IPS-20b (cell line): Measurements from ENCODE around the gene LSM6.

Experiments
- H3K27ac ChIP-seq: one replicate; pipeline ENCODE4 v1.5.1; 2013; ENCODE audit warnings: low read length
- H3K27me3 ChIP-seq: 2 replicates; pipeline ENCODE4 v1.6.1; 2013; ENCODE audit warnings: mild to moderate bottlenecking, low read length, inconsistent platforms; ENCODE audit not compliant: insufficient read depth
- H3K36me3 ChIP-seq: 2 replicates; pipeline ENCODE4 v1.6.1; 2013; ENCODE audit warnings: low read depth, mild to moderate bottlenecking, inconsistent platforms, low read length, moderate library complexity; ENCODE audit not compliant: insufficient read depth
- H3K4me1 ChIP-seq: 2 replicates; pipeline ENCODE4 v1.6.1; 2013; ENCODE audit warnings: mild to moderate bottlenecking, control low read depth, inconsistent platforms, low read length, moderate library complexity; ENCODE audit not compliant: insufficient read depth
- H3K4me3 ChIP-seq: 2 replicates; pipeline ENCODE4 v1.5.1; 2013; ENCODE audit warnings: mild to moderate bottlenecking, low read length, inconsistent platforms
- H3K9ac ChIP-seq: 2 replicates; pipeline ENCODE4 v1.6.1; 2013; ENCODE audit warnings: low read depth, mild to moderate bottlenecking, inconsistent platforms, low read length, moderate library complexity
- H3K9me3 ChIP-seq: 2 replicates; pipeline ENCODE4 v1.6.1; 2013; ENCODE audit warnings: mild to moderate bottlenecking, low read depth, low read length, inconsistent platforms; ENCODE audit not compliant: insufficient read depth

Gene LSM6

GRCh38 chr4:146175541-146176453, at the start of gene LSM6:
LSM6 (plus strand) TSS chr4:146175718; CDS start chr4:146182922, 7,204 bp downstream.
- H3K27me3 ChIP-seq = no peaks in the 10 kb centered on the region
- H3K4me1 ChIP-seq = peaks cover 12% of the 10 kb centered on the region
- H3K27ac ChIP-seq = no peak within 1 kb of the TSS
- peaks cover 8% of the 10 kb centered on the region; the same call in 1 of the 2 replicates for H3K36me3 ChIP-seq
- no peaks in the 10 kb centered on the region for H3K9me3 ChIP-seq
- H3K4me3 ChIP-seq = peak within 1 kb of the TSS; percentile 99
- H3K9ac ChIP-seq = peak within 1 kb of the TSS; percentile 93

DNA sequence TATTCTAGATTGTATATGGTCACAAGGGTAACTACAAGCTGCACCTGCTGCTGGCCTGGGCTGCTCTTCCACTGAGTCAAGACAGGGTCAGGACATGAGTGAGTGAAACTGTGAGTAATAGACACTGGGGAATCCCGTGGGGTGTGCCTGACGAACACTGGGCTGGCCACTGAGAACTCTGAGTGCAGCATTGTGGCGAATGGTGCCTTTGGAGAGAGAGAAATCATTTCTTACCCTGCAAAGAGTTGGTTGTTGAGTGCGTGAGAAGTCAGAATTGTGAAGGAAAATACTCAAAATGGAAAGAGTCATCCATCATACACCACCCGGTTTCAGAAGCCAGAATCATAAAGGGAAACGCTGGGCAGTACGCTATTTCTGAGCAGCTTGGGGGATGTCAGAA, 43.1 kb upstream of the LSM6 start:
- no peak overlapping the region for H3K4me3 ChIP-seq

DNA sequence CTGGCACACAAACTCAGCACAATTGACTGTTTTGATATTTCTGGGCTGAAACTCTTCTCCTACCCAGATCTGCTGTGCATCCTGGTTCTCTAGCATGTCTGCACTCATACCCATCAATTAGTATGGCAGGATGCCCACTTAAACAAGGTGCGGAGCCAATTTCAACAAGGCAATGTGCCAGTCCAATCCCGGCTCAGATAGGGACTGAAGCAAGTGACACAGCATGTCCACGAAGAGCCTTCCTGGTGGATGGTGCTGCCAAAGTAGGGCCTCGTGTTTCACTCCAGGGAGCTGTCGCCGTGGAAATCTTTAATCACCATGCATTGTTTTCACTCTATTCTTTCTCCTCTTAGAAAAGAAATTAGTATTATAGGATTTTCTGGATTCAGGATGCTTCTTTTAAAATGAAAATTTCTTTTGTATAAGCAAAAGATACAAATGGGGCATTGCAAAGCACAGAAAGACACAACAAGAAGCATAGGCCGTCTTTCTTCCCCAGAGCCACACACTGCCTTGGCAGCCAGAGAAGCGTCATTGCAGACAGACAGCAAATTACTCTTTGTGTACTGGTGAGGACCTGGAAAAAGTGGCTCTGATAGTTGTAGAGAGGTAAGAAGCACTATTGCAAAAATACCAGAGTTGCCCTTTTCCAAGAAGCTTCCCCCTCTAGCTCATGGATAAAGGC, 40.6 kb upstream of the LSM6 start:
- no peaks in the 10 kb centered on the region for H3K36me3 ChIP-seq

More for the DNA sequence above, 43.1 kb upstream of the LSM6 start:
- Histone ChIP-seq H3K27ac (no peak overlapping the region), H3K4me1 (no peaks in the 10 kb centered on the region; the same call in 1 of the 2 replicates), H3K9me3 (no peaks in the 10 kb centered on the region), H3K9ac (no peak overlapping the region), H3K36me3 (no peaks in the 10 kb centered on the region), H3K27me3 (no peaks in the 10 kb centered on the region)

DNA sequence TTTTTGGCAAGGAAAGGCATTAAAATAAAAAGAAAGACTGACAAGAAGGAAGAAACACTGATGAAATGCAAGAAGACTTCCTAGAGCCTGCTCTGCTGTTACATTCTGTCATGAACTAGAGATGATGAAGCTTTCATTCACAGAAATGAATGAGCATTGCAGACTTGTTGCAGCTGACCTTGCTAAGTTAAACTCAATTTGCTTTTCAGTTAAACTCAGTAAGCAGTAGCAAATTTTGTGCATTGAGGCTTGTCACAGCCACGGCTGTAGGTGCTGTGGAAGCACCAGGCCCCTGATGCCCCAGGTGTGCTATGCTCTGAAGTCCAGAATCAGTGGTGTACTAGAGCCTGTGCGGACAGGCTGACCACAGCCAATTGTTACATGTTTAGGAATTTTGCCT, 39.6 kb upstream of the LSM6 start:
- H3K4me3 ChIP-seq = no peak overlapping the region
- no peaks in the 10 kb centered on the region; the same call in 1 of the 2 replicates for H3K4me1 ChIP-seq
- H3K9ac ChIP-seq = no peak overlapping the region

More for the DNA sequence above, 40.6 kb upstream of the LSM6 start:
- Histone ChIP-seq H3K9me3 (no peaks in the 10 kb centered on the region), H3K4me1 (no peaks in the 10 kb centered on the region; the same call in 1 of the 2 replicates), H3K9ac (peak overlapping the region; percentile 33; the same call in 1 of the 2 replicates), H3K27ac (no peak overlapping the region), H3K27me3 (no peaks in the 10 kb centered on the region), H3K4me3 (no peak overlapping the region)

GRCh38 chr4:146142768-146143167, 32.8 kb upstream of the LSM6 start:
- Histone ChIP-seq H3K4me1 (no peaks in the 10 kb centered on the region), H3K27me3 (no peaks in the 10 kb centered on the region), H3K27ac (no peak overlapping the region), H3K9ac (no peak overlapping the region), H3K9me3 (no peaks in the 10 kb centered on the region), H3K4me3 (no peak overlapping the region), H3K36me3 (no peaks in the 10 kb centered on the region)

More for the DNA sequence above, 39.6 kb upstream of the LSM6 start:
- no peak overlapping the region for H3K27ac ChIP-seq
- no peaks in the 10 kb centered on the region for H3K36me3 ChIP-seq
- no peaks in the 10 kb centered on the region for H3K9me3 ChIP-seq
- no peaks in the 10 kb centered on the region for H3K27me3 ChIP-seq

DNA sequence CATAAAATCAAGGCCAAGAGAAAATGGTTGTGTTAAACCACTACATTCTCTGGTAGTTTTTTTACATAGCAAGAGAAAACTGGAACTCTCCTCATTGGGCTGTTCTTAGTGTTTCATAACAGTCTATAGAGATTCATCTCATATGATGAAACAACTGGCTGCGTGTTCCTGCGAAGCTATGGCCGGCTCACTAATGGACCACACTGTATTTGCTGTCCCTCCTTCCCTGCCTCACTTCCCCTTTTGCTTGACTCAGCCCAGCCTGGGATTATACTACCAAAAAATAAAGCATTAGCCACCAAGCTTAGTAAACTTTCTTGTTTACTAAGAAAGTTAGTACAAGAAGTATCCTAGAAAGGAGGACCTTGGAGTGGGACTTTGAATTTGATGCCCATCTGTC, 31.6 kb upstream of the LSM6 start:
- Histone ChIP-seq H3K9ac (no peak overlapping the region), H3K4me3 (no peak overlapping the region), H3K9me3 (no peaks in the 10 kb centered on the region), H3K27ac (no peak overlapping the region), H3K36me3 (no peaks in the 10 kb centered on the region), H3K27me3 (no peaks in the 10 kb centered on the region), H3K4me1 (no peaks in the 10 kb centered on the region)

- Histone ChIP-seq H3K4me3 (no peak overlapping the region), H3K36me3 (no peaks in the 10 kb centered on the region), H3K9me3 (no peaks in the 10 kb centered on the region), H3K9ac (no peak overlapping the region), H3K27ac (no peak overlapping the region), H3K4me1 (no peaks in the 10 kb centered on the region), H3K27me3 (no peaks in the 10 kb centered on the region)
These were observed 28.6 kb upstream of the LSM6 start for GRCh38 chr4:146146918-146147317.

DNA sequence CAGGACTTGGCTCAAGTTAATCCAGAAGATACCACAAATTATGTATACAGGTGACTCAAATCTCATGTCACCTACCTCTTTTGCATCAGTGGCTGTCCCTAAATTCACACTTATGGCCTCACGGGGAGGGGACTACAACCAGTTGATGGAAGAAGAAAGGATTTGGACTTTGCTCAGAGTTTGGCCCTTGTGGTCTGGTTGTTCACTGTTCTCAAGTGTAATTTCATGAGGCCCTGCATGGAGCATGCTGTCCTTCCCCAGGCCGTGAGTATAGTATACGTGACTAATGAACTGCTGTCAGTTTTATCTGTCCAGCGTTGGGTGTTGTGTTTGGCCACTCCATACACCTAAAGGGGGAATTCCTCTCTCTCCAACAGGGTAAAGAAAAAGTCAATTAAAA, 27.5 kb upstream of the LSM6 start:
- no peaks in the 10 kb centered on the region for H3K4me1 ChIP-seq
- no peaks in the 10 kb centered on the region for H3K9me3 ChIP-seq
- H3K9ac ChIP-seq = no peak overlapping the region
- H3K27ac ChIP-seq = no peak overlapping the region
- no peaks in the 10 kb centered on the region for H3K27me3 ChIP-seq
- H3K36me3 ChIP-seq = no peaks in the 10 kb centered on the region
- no peak overlapping the region for H3K4me3 ChIP-seq

GRCh38 chr4:146154057-146154456, 21.5 kb upstream of the LSM6 start:
- Histone ChIP-seq H3K9ac (no peak overlapping the region), H3K36me3 (no peaks in the 10 kb centered on the region), H3K4me3 (no peak overlapping the region), H3K27ac (no peak overlapping the region), H3K27me3 (no peaks in the 10 kb centered on the region), H3K4me1 (peaks cover 10% of the 10 kb centered on the region; the same call in 1 of the 2 replicates), H3K9me3 (no peaks in the 10 kb centered on the region)

DNA sequence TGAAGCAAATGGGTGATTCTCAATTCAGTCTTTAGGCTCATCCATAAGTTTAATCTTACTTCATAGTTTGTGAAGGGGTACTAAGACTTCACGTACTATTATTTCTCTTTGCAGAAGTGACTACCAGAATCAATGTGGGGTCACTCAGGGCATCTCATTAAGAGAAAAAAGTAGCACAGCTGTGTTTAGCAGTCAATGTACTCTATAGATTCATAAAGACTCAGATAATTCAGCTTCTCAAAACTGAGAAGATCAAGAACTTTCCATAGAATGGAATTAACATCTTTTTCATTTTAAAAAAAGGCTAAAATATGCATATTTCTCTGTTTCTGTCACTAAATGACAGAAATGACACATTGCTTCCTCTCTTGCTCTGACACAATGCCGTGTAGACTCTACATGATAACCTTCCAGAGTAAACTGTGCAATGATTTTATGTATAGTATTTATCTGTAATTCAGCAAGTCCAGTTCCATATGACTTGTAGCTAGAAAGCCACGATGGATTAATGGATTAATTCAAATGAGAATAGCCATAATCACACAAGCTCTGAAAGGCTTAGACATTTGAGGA, 20.3 kb upstream of the LSM6 start:
- Histone ChIP-seq H3K4me1 (peaks cover 10% of the 10 kb centered on the region; the same call in 1 of the 2 replicates), H3K9ac (no peak overlapping the region), H3K4me3 (no peak overlapping the region), H3K9me3 (no peaks in the 10 kb centered on the region), H3K36me3 (no peaks in the 10 kb centered on the region), H3K27me3 (no peaks in the 10 kb centered on the region), H3K27ac (no peak overlapping the region)

- peaks cover 9% of the 10 kb centered on the region; the same call in 1 of the 2 replicates for H3K4me1 ChIP-seq
- H3K4me3 ChIP-seq = no peak overlapping the region
- no peaks in the 10 kb centered on the region for H3K27me3 ChIP-seq
- H3K36me3 ChIP-seq = no peaks in the 10 kb centered on the region
- H3K9ac ChIP-seq = no peak overlapping the region
- H3K27ac ChIP-seq = no peak overlapping the region
- H3K9me3 ChIP-seq = no peaks in the 10 kb centered on the region
These were observed 17.3 kb upstream of the LSM6 start for GRCh38 chr4:146158036-146158745.
